K562 (cell line): ENCODE results near the gene EIF2S2. TPM values are rescaled to one million over a fixed set of nuclear protein-coding genes. Genes with fewer than 3 reads are reported as not detected.

Source experiments
- ATAC-seq: fragments of 200-7000 bp; cut with Tn5 transposase; 3 replicates; pipeline ENCODE4 v1.9.1; 2020; ENCODE audit warnings: moderate library complexity
- BruUV-seq: library from RNA; stranded (reverse); fragments of 400-500 nt; replicated peaks from 2 replicates; lab custom pipeline; 2021; lab: Mats Ljungman, UMichigan
- CTCF ChIA-PET: fragments of 300-600 bp; formaldehyde crosslinking; extraction: SDS; loops from one replicate; lab custom pipeline; 2021; ENCODE audit warnings: low intra/inter-chr PET ratio; lab: Yijun Ruan, JAX
- POLR2A ChIA-PET: fragments of 300-600, 350-650 bp; sonication (Branson Sonifier 250); formaldehyde crosslinking; extraction: SDS; loops from one replicate; lab custom pipeline; 2021; ENCODE audit warnings: antibody characterized with exemption, inconsistent platforms; lab: Yijun Ruan, JAX
- DNase-seq, 4 experiments: peaks; one replicate each; pipeline versions ENCODE4 v3.0.0 to v3.0.0-alpha.2; 2011 to 2018; ENCODE audit warnings: low spot score in 3 of 4, mixed read lengths in 3 of 4; ENCODE audit errors: extremely low read depth in 1 of 4
- FAIRE-seq: peaks from 2 replicates; lab custom pipeline; 2011; peaks lifted over from hg19 to GRCh38; lab: Jason Lieb, UNC
- H2AFZ ChIP-seq: 2 replicates; pipeline ENCODE4 v1.6.0; 2011; ENCODE audit warnings: low read depth, low read length, control low read depth, inconsistent platforms
- H3K27ac ChIP-seq: fragments of 200-600 bp; 3 replicates; pipeline ENCODE4 v1.8.0; 2011; ENCODE audit warnings: low read depth, mild to moderate bottlenecking, control low read depth, inconsistent platforms, low read length, moderate library complexity, mixed read lengths; ENCODE audit errors: extremely low read depth
- H3K27me3 ChIP-seq, 2 experiments: fragments of 300-600 bp in 1 of 2; 2 replicates in 1 of 2; 3 replicates in 1 of 2; pipeline versions ENCODE4 v1.6.0 to v1.8.0; 2011; ENCODE audit warnings: inconsistent platforms in 2 of 2, low read length in 2 of 2, mild to moderate bottlenecking in 1 of 2, mixed read lengths in 1 of 2, moderate library complexity in 1 of 2; ENCODE audit not compliant: control insufficient read depth in 2 of 2, insufficient read depth in 2 of 2
- H3K36me3 ChIP-seq: fragments of 300-600 bp; 3 replicates; pipeline ENCODE4 v1.8.0; 2011; ENCODE audit warnings: mild to moderate bottlenecking, low read length, inconsistent platforms; ENCODE audit not compliant: control insufficient read depth, insufficient read depth
- H3K4me1 ChIP-seq, 2 experiments: fragments of 200-600 bp in 1 of 2; replicated peaks in 1 of 2; 2 replicates in 1 of 2; 3 replicates in 1 of 2; pipeline versions ENCODE4 v1.5.1 to v1.8.0; 2011; ENCODE audit warnings: inconsistent platforms in 2 of 2, low read length in 2 of 2, mild to moderate bottlenecking in 1 of 2, mixed read lengths in 1 of 2, moderate library complexity in 1 of 2; ENCODE audit not compliant: control insufficient read depth in 2 of 2, insufficient read depth in 2 of 2
- H3K4me2 ChIP-seq: 2 replicates; pipeline ENCODE4 v1.6.1; 2011; ENCODE audit warnings: low read length, control low read depth, inconsistent platforms, mixed read lengths; ENCODE audit not compliant: insufficient read depth
- H3K4me3 ChIP-seq: fragments of 200-600 bp; sonication (generic), shearing (Covaris generic); 2 replicates; pipeline ENCODE4 v1.5.1; 2016; ENCODE audit warnings: control low read depth, inconsistent platforms
- H3K79me2 ChIP-seq: fragments of 200-600 bp; 3 replicates; pipeline ENCODE4 v1.8.0; 2011; ENCODE audit warnings: low read length, inconsistent platforms; ENCODE audit not compliant: control insufficient read depth, insufficient read depth
- H3K9ac ChIP-seq, 2 experiments: 2 replicates each; pipeline versions ENCODE4 v1.6.0 to v1.6.1; 2011; ENCODE audit warnings: low read depth in 2 of 2, low read length in 2 of 2, control low read depth in 1 of 2, inconsistent platforms in 1 of 2, mild to moderate bottlenecking in 1 of 2, mixed read lengths in 1 of 2; ENCODE audit not compliant: insufficient read depth in 1 of 2
- H3K9me1 ChIP-seq: one replicate; pipeline ENCODE4 v1.6.0; 2011; ENCODE audit warnings: inconsistent platforms, mild to moderate bottlenecking, low read length, moderate library complexity; ENCODE audit not compliant: control insufficient read depth, insufficient read depth
- H3K9me3 ChIP-seq: replicated peaks from 2 replicates; pipeline ENCODE4 v1.5.1; 2011; ENCODE audit warnings: low read depth, low read length, inconsistent platforms; ENCODE audit not compliant: control insufficient read depth, insufficient read depth
- H4K20me1 ChIP-seq: replicated peaks from 2 replicates; pipeline ENCODE4 v1.6.1; 2011; ENCODE audit warnings: low read length, inconsistent platforms, mixed read lengths; ENCODE audit not compliant: control insufficient read depth, insufficient read depth
- BMI1 ChIP-seq: fragments of 150-350 bp; IDR thresholded peaks from 2 replicates; pipeline ENCODE4 v1.6.1; 2014; ENCODE audit warnings: low read length
- FIP1L1 ChIP-seq: fragments of 200-400 bp; formaldehyde crosslinking; IDR thresholded peaks from 2 replicates; pipeline ENCODE4 v1.6.1; 2018; ENCODE audit warnings: mild to moderate bottlenecking, low read depth, low read length; ENCODE audit not compliant: poor library complexity, severe bottlenecking
- GABPB1 ChIP-seq: sonication (generic); formaldehyde crosslinking; IDR thresholded peaks from 2 replicates; pipeline ENCODE4 v1.8.0; 2022; ENCODE audit warnings: mild to moderate bottlenecking, missing genetic modification reagents
- HDAC2 ChIP-seq: fragments of 450-650 bp; IDR thresholded peaks from 2 replicates; pipeline ENCODE4 v1.6.1; 2016; ENCODE audit warnings: mild to moderate bottlenecking
- HNRNPL ChIP-seq: fragments of 200-400 bp; formaldehyde crosslinking; IDR thresholded peaks from 2 replicates; pipeline ENCODE4 v1.6.1; 2017; ENCODE audit warnings: low read depth, mild to moderate bottlenecking, low read length
- NFYB ChIP-seq: IDR thresholded peaks from 2 replicates; pipeline ENCODE4 v1.6.1; 2011; ENCODE audit warnings: mild to moderate bottlenecking, moderate library complexity; ENCODE audit not compliant: insufficient read length; ENCODE audit errors: extremely low read depth
- POLR2AphosphoS5 ChIP-seq: IDR thresholded peaks from 2 replicates; pipeline ENCODE4 v1.6.1; 2011; ENCODE audit warnings: mild to moderate bottlenecking, low read depth, low read length, moderate library complexity; ENCODE audit not compliant: control insufficient read depth, insufficient read depth
- POLR2H ChIP-seq: IDR thresholded peaks from 2 replicates; pipeline ENCODE4 v1.6.1; 2016; ENCODE audit warnings: missing genetic modification characterization, low read depth, mild to moderate bottlenecking, control low read depth, missing compliant biosample characterization, moderate library complexity
- THRAP3 ChIP-seq: fragments of 450-650 bp; IDR thresholded peaks from 2 replicates; pipeline ENCODE4 v1.6.1; 2016; ENCODE audit warnings: mild to moderate bottlenecking, inconsistent platforms, borderline replicate concordance
- ZNF695 ChIP-seq: fragments of 450-650 bp; formaldehyde crosslinking; IDR thresholded peaks from 2 replicates; pipeline ENCODE4 v1.4.0; 2020; ENCODE audit warnings: mild to moderate bottlenecking, moderate library complexity
- ZNF79 ChIP-seq: fragments of 250-450 bp; sonication (Bioruptor Pico); IDR thresholded peaks from 2 replicates; pipeline ENCODE4 v1.4.0; 2020; ENCODE audit warnings: low read depth, mild to moderate bottlenecking, moderate library complexity
- WGBS: fragments of 100-300 bp; shearing (Covaris generic); methylation state at CpG from one replicate; pipeline ENCODE4 v1.1.6; 2016; ENCODE audit warnings: low coverage, mixed read lengths; ENCODE audit not compliant: insufficient coverage; ENCODE audit errors: missing lambda C conversion rate; 5-methylcytosine and 5-hydroxymethylcytosine counted together
- in situ Hi-C: fragments of 300-500 bp; cut with MboI; formaldehyde crosslinking; loops from 4 replicates; pipeline ENCODE4 v1.15.0; 2018; ENCODE audit warnings: inconsistent platforms, mixed read lengths
- intact Hi-C: fragments of 100-400 bp; cut with micrococcal nuclease; formaldehyde crosslinking; loops from 2 replicates; pipeline ENCODE4 v1.14.2; 2022
- polyA plus RNA-seq, 8 experiments: library from polyadenylated mRNA; depleted of rRNA in 4 of 8; stranded (reverse) in 5 of 8; unstranded in 3 of 8; fragments of >200 nt; fragmentation: Nextera tagmentation in 2 of 8; fragmentation: Illumina TruSeq in 1 of 8; extraction: Ambion mirVana in 2 of 8; extraction: Trizol in 1 of 8; gene quantifications; 2 replicates each; pipeline versions ENCODE4 v1.2.1 to v1.2.3, GENCODE V29; 2011 to 2014; ENCODE audit warnings: inconsistent platforms in 1 of 8, missing spikeins in 1 of 8
- total RNA-seq, 7 experiments: library from RNA; depleted of rRNA in 6 of 7; stranded (reverse); fragments of >200 nt in 6 of 7; fragmentation: Illumina TruSeq in 2 of 7; extraction: Trizol in 2 of 7; gene quantifications; 2 replicates each; pipeline versions ENCODE4 v1.2.1 to v1.2.3, GENCODE V29; 2011 to 2021; ENCODE audit warnings: low replicate concordance in 1 of 7
- TF ChIP-seq, protein P1 (sequence below), 2 experiments: fragments of 450-650 bp in 1 of 2; IDR thresholded peaks; 2 replicates each; pipeline ENCODE4 v1.6.1; 2011 to 2017; ENCODE audit warnings: low read depth in 2 of 2, antibody characterized with exemption in 1 of 2, borderline replicate concordance in 1 of 2, low read length in 1 of 2, mild to moderate bottlenecking in 1 of 2, mixed read lengths in 1 of 2; ENCODE audit not compliant: control insufficient read depth in 1 of 2

Gene EIF2S2
- total and polyA plus RNA-seq, 9 of the 15 experiments (the other 6 are each of a cell fraction or from before 2014, with no cell fraction given) = 79.7 to 220 (median 154) TPM

DNA sequence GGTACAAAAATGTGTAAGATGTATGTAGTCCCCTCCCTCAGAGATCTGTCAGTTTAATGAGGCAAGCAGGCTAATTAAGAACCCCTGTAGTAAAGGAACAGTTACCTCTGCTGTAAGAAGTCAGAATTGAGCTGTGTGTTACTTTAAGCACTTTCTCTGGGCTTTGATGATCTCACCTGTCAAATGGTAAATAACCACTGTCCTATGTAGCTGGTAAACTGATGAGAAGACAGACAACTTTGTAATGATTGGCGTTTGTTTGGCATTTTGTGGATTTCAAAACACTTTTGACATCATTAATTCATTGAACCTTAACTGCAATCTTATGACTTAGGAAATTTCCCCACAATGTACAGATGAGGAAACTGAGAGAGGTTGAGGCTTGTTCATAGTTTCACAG lies 62.7 kb downstream of the EIF2S2 start:
- peaks cover 0 to 18% of the 10 kb centered on the region in 2 experiments; a peak in 2 of 5 replicates for H3K4me1 ChIP-seq
- H3K79me2 ChIP-seq = peaks cover 74% of the 10 kb centered on the region
- H4K20me1 ChIP-seq = peaks cover 31% of the 10 kb centered on the region
- DNase-seq (no peak), ATAC-seq (no peak)
- peaks cover 6% of the 10 kb centered on the region for H3K9me1 ChIP-seq
- no peak overlapping the region for H2AFZ ChIP-seq
- H3K9ac ChIP-seq = no peak overlapping the region
- no TSS peak for BruUV-seq
- no peaks in the 10 kb centered on the region for H3K27me3 ChIP-seq
- ChIA-PET POLR2A (interaction anchor here (0.6 to 1.4 kb wide), 6 partner anchors 11 to 365 kb away, joined by 3 to 4 read pairs (median 3); no protein-coding TSS in a partner anchor), CTCF (no interaction called here)
- no peak overlapping the region for H3K4me3 ChIP-seq
- 24% methylated on average over 1 of the region's 1 CpG for WGBS
- intact Hi-C loops = no loop called here
- peaks cover 17% of the 10 kb centered on the region; the same call in 2 of the 3 replicates for H3K36me3 ChIP-seq
- TF ChIP-seq NFYB (no peak), POLR2H (tag) (no peak), HNRNPL (no peak), POLR2AphosphoS5 (no peak), FIP1L1 (no peak), BMI1 (no peak), HDAC2 (no peak), ZNF79 (CRISPR knock-in tag) (no peak), GABPB1 (no peak), THRAP3 (no peak), ZNF695 (no peak)
- TF ChIP-seq, protein P1, sequence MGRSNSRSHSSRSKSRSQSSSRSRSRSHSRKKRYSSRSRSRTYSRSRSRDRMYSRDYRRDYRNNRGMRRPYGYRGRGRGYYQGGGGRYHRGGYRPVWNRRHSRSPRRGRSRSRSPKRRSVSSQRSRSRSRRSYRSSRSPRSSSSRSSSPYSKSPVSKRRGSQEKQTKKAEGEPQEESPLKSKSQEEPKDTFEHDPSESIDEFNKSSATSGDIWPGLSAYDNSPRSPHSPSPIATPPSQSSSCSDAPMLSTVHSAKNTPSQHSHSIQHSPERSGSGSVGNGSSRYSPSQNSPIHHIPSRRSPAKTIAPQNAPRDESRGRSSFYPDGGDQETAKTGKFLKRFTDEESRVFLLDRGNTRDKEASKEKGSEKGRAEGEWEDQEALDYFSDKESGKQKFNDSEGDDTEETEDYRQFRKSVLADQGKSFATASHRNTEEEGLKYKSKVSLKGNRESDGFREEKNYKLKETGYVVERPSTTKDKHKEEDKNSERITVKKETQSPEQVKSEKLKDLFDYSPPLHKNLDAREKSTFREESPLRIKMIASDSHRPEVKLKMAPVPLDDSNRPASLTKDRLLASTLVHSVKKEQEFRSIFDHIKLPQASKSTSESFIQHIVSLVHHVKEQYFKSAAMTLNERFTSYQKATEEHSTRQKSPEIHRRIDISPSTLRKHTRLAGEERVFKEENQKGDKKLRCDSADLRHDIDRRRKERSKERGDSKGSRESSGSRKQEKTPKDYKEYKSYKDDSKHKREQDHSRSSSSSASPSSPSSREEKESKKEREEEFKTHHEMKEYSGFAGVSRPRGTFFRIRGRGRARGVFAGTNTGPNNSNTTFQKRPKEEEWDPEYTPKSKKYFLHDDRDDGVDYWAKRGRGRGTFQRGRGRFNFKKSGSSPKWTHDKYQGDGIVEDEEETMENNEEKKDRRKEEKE (IDR thresholded peaks at IDR 0.05; ENCODE audit: borderline replicate concordance in 1 of 2, control insufficient read depth in 1 of 2, low read depth in 2 of 2, low read length in 1 of 2) = no peak
- TF ChIP-seq, all 486 proteins: peak for 0
- in situ Hi-C loops = no loop called here
- Histone ChIP-seq H3K4me2 (no peak overlapping the region), H3K9me3 (no peaks in the 10 kb centered on the region), H3K27ac (no peak overlapping the region)
- no peak for FAIRE-seq
